ENCODE results near the gene FAXC.
"Not testable (repeated sequence)": the region's sequence is repeated elsewhere in the genome, so short reads cannot be mapped to it uniquely, and the experiment has no call there.

FAXC gene

GRCh38 chr6:99285881-99286280, 63.6 kb downstream of the FAXC start:
- DNase-seq (ENCODE audit: low read depth): no peak

GRCh38 chr6:99282479-99283062, 66.9 kb downstream of the FAXC start:
- DNase-seq (ENCODE audit: low read depth): no peak

GRCh38 chr6:99276747-99277146, 72.7 kb downstream of the FAXC start:
- no peak for DNase-seq (ENCODE audit: low read depth)

- DNase-seq (ENCODE audit: low read depth): no peak
Measured at GRCh38 chr6:99270826-99271225, 78.6 kb downstream of the FAXC start.

- no peak for DNase-seq (ENCODE audit: low read depth)
Measured at GRCh38 chr6:99270030-99270429, 79.4 kb downstream of the FAXC start.

GRCh38 chr6:99269207-99269606, 80.3 kb downstream of the FAXC start:
- no peak for DNase-seq (ENCODE audit: low read depth)

GRCh38 chr6:99266996-99267395, 82.5 kb downstream of the FAXC start:
- not testable (repeated sequence) for DNase-seq (ENCODE audit: low read depth)

- DNase-seq (ENCODE audit: low read depth): not testable (repeated sequence)
Measured at GRCh38 chr6:99265447-99265846, 84.0 kb downstream of the FAXC start.

GRCh38 chr6:99254616-99255550, 94.6 kb downstream of the FAXC start:
- DNase-seq (ENCODE audit: low read depth): no peak

- DNase-seq (ENCODE audit: low read depth): no peak
Measured at GRCh38 chr6:99253271-99253670, 96.2 kb downstream of the FAXC start.

GRCh38 chr6:99252421-99252820, 97.1 kb downstream of the FAXC start:
- DNase-seq (ENCODE audit: low read depth): no peak

GRCh38 chr6:99250476-99250875, 99.0 kb downstream of the FAXC start:
- DNase-seq (ENCODE audit: low read depth): no peak

- DNase-seq (ENCODE audit: low read depth): no peak
Measured at GRCh38 chr6:99246602-99247001, 102.9 kb downstream of the FAXC start.

- no peak for DNase-seq (ENCODE audit: low read depth)
Measured at GRCh38 chr6:99241905-99242534, 107.5 kb downstream of the FAXC start.

GRCh38 chr6:99236010-99236409, 113.5 kb downstream of the FAXC start:
- no peak for DNase-seq (ENCODE audit: low read depth)

- no peak for DNase-seq (ENCODE audit: low read depth)
Measured at GRCh38 chr6:99233219-99233618, 116.3 kb downstream of the FAXC start.

GRCh38 chr6:99232056-99232455, 117.4 kb downstream of the FAXC start:
- DNase-seq (ENCODE audit: low read depth): no peak

- DNase-seq (ENCODE audit: low read depth): no peak
Measured at GRCh38 chr6:99225172-99225571, 124.3 kb downstream of the FAXC start.

Measured in stimulated activated CD8-positive, alpha-beta memory T cell treated with anti-CD3 and anti-CD28 coated beads, Interleukin-4, amount 100 ng/mL, for 24 hours (primary cell).